ENCODE data around the gene ARHGEF40.

- TF ChIP-seq POLR2A (IDR thresholded peaks at IDR 0.05): no peak
- TF ChIP-seq CTCF (IDR thresholded peaks at IDR 0.05): no peak
These were observed 46.9 kb upstream of the ARHGEF40 start for GRCh38 chr14:21023174-21023573.

Measured in gastroesophageal sphincter (tissue), 3 donors.